ENCODE measurements around the gene PLOD2.

PLOD2 gene

GRCh38 chr3:146101538-146101937 lies 59.4 kb downstream of the PLOD2 start:
- DNase-seq (ENCODE audit: low spot score) (no peak), FAIRE-seq (no peak)

GRCh38 chr3:146100825-146101444 lies 60.0 kb downstream of the PLOD2 start:
- DNase-seq (ENCODE audit: low spot score), result no peak
- FAIRE-seq, result no peak

GRCh38 chr3:146100180-146100579 lies 60.8 kb downstream of the PLOD2 start:
- DNase-seq (ENCODE audit: low spot score) (no peak), FAIRE-seq (no peak)

GRCh38 chr3:146099316-146099715 lies 61.7 kb downstream of the PLOD2 start:
- FAIRE-seq (no peak), DNase-seq (ENCODE audit: low spot score) (no peak)

- no peak for FAIRE-seq
- DNase-seq (ENCODE audit: low spot score), result no peak
These were observed 67.1 kb downstream of the PLOD2 start for GRCh38 chr3:146093896-146094295.

- DNase-seq (ENCODE audit: low spot score), result no peak
- no peak for FAIRE-seq
These were observed 68.8 kb downstream of the PLOD2 start for GRCh38 chr3:146092230-146092629.

GRCh38 chr3:146091397-146091796 lies 69.6 kb downstream of the PLOD2 start:
- no peak for FAIRE-seq
- DNase-seq (ENCODE audit: low spot score), result no peak

GRCh38 chr3:146090521-146090920 lies 70.5 kb downstream of the PLOD2 start:
- DNase-seq (ENCODE audit: low spot score), result no peak
- FAIRE-seq, result no peak

GRCh38 chr3:146088840-146089239 lies 72.1 kb downstream of the PLOD2 start:
- no peak for FAIRE-seq
- DNase-seq (ENCODE audit: low spot score), result no peak

- no peak for FAIRE-seq
- DNase-seq (ENCODE audit: low spot score), result no peak
These were observed 73.9 kb downstream of the PLOD2 start for GRCh38 chr3:146087116-146087515.

- DNase-seq (ENCODE audit: low spot score), result no peak
- no peak for FAIRE-seq
These were observed 74.8 kb downstream of the PLOD2 start for GRCh38 chr3:146086211-146086610.

- FAIRE-seq (no peak), DNase-seq (ENCODE audit: low spot score) (no peak)
These were observed 75.3 kb downstream of the PLOD2 start for GRCh38 chr3:146085678-146086077.

GRCh38 chr3:146080578-146080977 lies 80.4 kb downstream of the PLOD2 start:
- FAIRE-seq (no peak), DNase-seq (ENCODE audit: low spot score) (no peak)

- no peak for DNase-seq (ENCODE audit: low spot score)
- FAIRE-seq, result no peak
These were observed 83.0 kb downstream of the PLOD2 start for GRCh38 chr3:146078031-146078430.

GRCh38 chr3:146077181-146077580 lies 83.8 kb downstream of the PLOD2 start:
- no peak for FAIRE-seq
- no peak for DNase-seq (ENCODE audit: low spot score)

- FAIRE-seq (no peak), DNase-seq (ENCODE audit: low spot score) (no peak)
These were observed 88.2 kb downstream of the PLOD2 start for GRCh38 chr3:146072824-146073223.

GRCh38 chr3:146072061-146072460 lies 88.9 kb downstream of the PLOD2 start:
- FAIRE-seq, result no peak
- DNase-seq (ENCODE audit: low spot score), result no peak

- no peak for FAIRE-seq
- no peak for DNase-seq (ENCODE audit: low spot score)
These were observed 89.4 kb downstream of the PLOD2 start for GRCh38 chr3:146071632-146072031.

GRCh38 chr3:146067048-146067447 lies 93.9 kb downstream of the PLOD2 start:
- FAIRE-seq (no peak), DNase-seq (ENCODE audit: low spot score) (no peak)

GRCh38 chr3:146065573-146066006 lies 95.4 kb downstream of the PLOD2 start:
- no peak for FAIRE-seq

GRCh38 chr3:146058241-146058640 lies 102.7 kb downstream of the PLOD2 start:
- no peak for FAIRE-seq
- no peak for DNase-seq (ENCODE audit: low spot score)

More at GRCh38 chr3:146065573-146066006, 95.4 kb downstream of the PLOD2 start:
- DNase-seq (ENCODE audit: low spot score), result no peak

GRCh38 chr3:146052791-146053310 lies 108.1 kb downstream of the PLOD2 start:
- FAIRE-seq (no peak), DNase-seq (ENCODE audit: low spot score) (no peak)

- DNase-seq (ENCODE audit: low spot score) (no peak), FAIRE-seq (no peak)
These were observed 108.8 kb downstream of the PLOD2 start for GRCh38 chr3:146052056-146052790.
